HepG2 (cell line): ENCODE measurements around the gene GNPAT. TPM values are rescaled to one million over a fixed set of nuclear protein-coding genes. Genes with fewer than 3 reads are reported as not detected.

Experiments used
- ARID4A ChIP-seq: sonication (generic); formaldehyde crosslinking; IDR thresholded peaks from 2 replicates; pipeline ENCODE4 v1.5.0; 2020; ENCODE audit warnings: mild to moderate bottlenecking, missing genetic modification reagents, borderline replicate concordance
- ASH2L ChIP-seq: fragments of 300-600, 200-600 bp; sonication (generic); IDR thresholded peaks from 2 replicates; pipeline ENCODE4 v1.7.0; 2017; ENCODE audit warnings: low read depth, mild to moderate bottlenecking, moderate library complexity, mixed read lengths, low read length; ENCODE audit not compliant: insufficient read length
- ETV6 ChIP-seq: sonication (generic); formaldehyde crosslinking; conservative IDR thresholded peaks from 2 replicates; pipeline ENCODE4 v1.4.0; 2020; ENCODE audit warnings: missing genetic modification reagents
- FOXA1 ChIP-seq, 2 experiments: fragments of 450-650 bp in 1 of 2; sonication (generic) in 1 of 2; formaldehyde crosslinking in 1 of 2; IDR thresholded peaks; 2 replicates each; pipeline versions ENCODE4 v1.4.0 to v1.6.1; 2016 to 2020; ENCODE audit warnings: missing genetic modification reagents in 1 of 2
- FOXP1 ChIP-seq, 2 experiments: fragments of 450-650 bp in 1 of 2; IDR thresholded peaks; 2 replicates each; pipeline ENCODE4 v1.6.1; 2017 to 2018; ENCODE audit warnings: antibody characterized with exemption in 1 of 2
- SOX6 ChIP-seq, 2 experiments: fragments of 450-650 bp in 1 of 2; sonication (generic) in 1 of 2; formaldehyde crosslinking in 1 of 2; IDR thresholded peaks; 2 replicates each; pipeline versions ENCODE4 v1.4.0 to v1.6.1; 2017 to 2020; ENCODE audit warnings: antibody characterized with exemption in 1 of 2, mild to moderate bottlenecking in 1 of 2, missing genetic modification reagents in 1 of 2
- XRCC5 ChIP-seq: fragments of 200-400 bp; formaldehyde crosslinking; optimal IDR thresholded peaks from 2 replicates; pipeline ENCODE3; 2017; ENCODE audit warnings: mild to moderate bottlenecking, low read length
- ZBTB1 ChIP-seq: sonication (generic); formaldehyde crosslinking; IDR thresholded peaks from 2 replicates; pipeline ENCODE4 v1.4.0; 2020; ENCODE audit warnings: missing genetic modification reagents, borderline replicate concordance
- ZBTB39 ChIP-seq: sonication (generic); formaldehyde crosslinking; IDR thresholded peaks from 2 replicates; pipeline ENCODE4 v1.5.0; 2020; ENCODE audit warnings: missing genetic modification reagents
- ZBTB46 ChIP-seq: sonication (generic); formaldehyde crosslinking; IDR thresholded peaks from 2 replicates; pipeline ENCODE4 v1.4.0; 2020; ENCODE audit warnings: mild to moderate bottlenecking, missing genetic modification reagents, borderline replicate concordance
- ZKSCAN8 ChIP-seq: IDR thresholded peaks from 2 replicates; pipeline ENCODE4 v1.6.1; 2016; ENCODE audit warnings: borderline replicate concordance, missing genetic modification reagents, missing compliant biosample characterization
- ZNF225 ChIP-seq: sonication (generic); formaldehyde crosslinking; IDR thresholded peaks from 2 replicates; pipeline ENCODE4 v1.4.0; 2020; ENCODE audit warnings: mild to moderate bottlenecking, missing genetic modification reagents
- ZNF230 ChIP-seq: sonication (generic); formaldehyde crosslinking; IDR thresholded peaks from 2 replicates; pipeline ENCODE4 v1.4.0; 2020; ENCODE audit warnings: mild to moderate bottlenecking, missing genetic modification reagents
- ZNF367 ChIP-seq: sonication (generic); formaldehyde crosslinking; IDR thresholded peaks from 2 replicates; pipeline ENCODE4 v1.4.0; 2020; ENCODE audit warnings: missing genetic modification reagents, borderline replicate concordance
- ZNF614 ChIP-seq: IDR thresholded peaks from 2 replicates; pipeline ENCODE4 v1.6.1; 2018; ENCODE audit warnings: missing biosample characterization, missing genetic modification reagents, inconsistent platforms, borderline replicate concordance
- ZNF746 ChIP-seq: sonication (generic); formaldehyde crosslinking; IDR thresholded peaks from 2 replicates; pipeline ENCODE4 v1.8.0; 2022; ENCODE audit warnings: mild to moderate bottlenecking, missing genetic modification reagents
- ZNF776 ChIP-seq: sonication (generic); formaldehyde crosslinking; IDR thresholded peaks from 2 replicates; pipeline ENCODE4 v1.4.0; 2020; ENCODE audit warnings: mild to moderate bottlenecking, missing genetic modification reagents
- ZNF83 ChIP-seq: sonication (generic); formaldehyde crosslinking; IDR thresholded peaks from 2 replicates; pipeline ENCODE4 v1.4.0; 2020; ENCODE audit warnings: missing genetic modification reagents, mild to moderate bottlenecking, borderline replicate concordance
- ZNF839 ChIP-seq: sonication (generic); formaldehyde crosslinking; IDR thresholded peaks from 2 replicates; pipeline ENCODE4 v1.4.0; 2020; ENCODE audit warnings: missing genetic modification reagents, mild to moderate bottlenecking, borderline replicate concordance
- ZNF883 ChIP-seq: sonication (generic); formaldehyde crosslinking; IDR thresholded peaks from 2 replicates; pipeline ENCODE4 v1.5.1; 2020; ENCODE audit warnings: mild to moderate bottlenecking, missing genetic modification reagents; ENCODE audit errors: not compliant biosample characterization
- ZZZ3 ChIP-seq: sonication (generic); formaldehyde crosslinking; IDR thresholded peaks from 2 replicates; pipeline ENCODE4 v1.4.0; 2020; ENCODE audit warnings: missing genetic modification reagents, mild to moderate bottlenecking, borderline replicate concordance
- polyA plus RNA-seq, 8 experiments: library from polyadenylated mRNA; depleted of rRNA in 3 of 8; stranded (reverse) in 7 of 8; unstranded in 1 of 8; fragments of >200 nt; fragmentation: Illumina TruSeq in 4 of 8; extraction: Trizol in 4 of 8; gene quantifications; 2 replicates each; pipeline versions ENCODE4 v1.2.1 to v1.2.3, GENCODE V29; 2011 to 2016; ENCODE audit warnings: low read depth in 4 of 8, missing spikeins in 1 of 8, mixed read lengths in 1 of 8; ENCODE audit not compliant: insufficient read depth in 1 of 8
- total RNA-seq, 5 experiments: library from RNA; depleted of rRNA; stranded (reverse); fragments of >200 nt; fragmentation: Illumina TruSeq; extraction: Trizol; gene quantifications; 2 replicates each; pipeline ENCODE4 v1.2.3, GENCODE V29; 2016; ENCODE audit warnings: low read depth in 1 of 5

GNPAT gene
- total and polyA plus RNA-seq, 2 of the 13 experiments (the other 11 are each of a cell fraction or from before 2014, with no cell fraction given) = 58.3 to 114 TPM

- TF ChIP-seq ARID4A (CRISPR knock-in tag) = peak; percentile 24; the same call in 1 of the 2 replicates
- TF ChIP-seq ETV6 (CRISPR knock-in tag) = no peak
- TF ChIP-seq FOXA1 (IDR thresholded peaks at IDR 0.05) = peak; percentile 55; the same call in 1 of the 2 replicates
- TF ChIP-seq FOXA1 (CRISPR knock-in tag; IDR thresholded peaks at IDR 0.05) = peak; percentile 76
- no peak for TF ChIP-seq ZNF230 (CRISPR knock-in tag)
- peak; percentile 46; the same call in 1 of the 2 replicates for TF ChIP-seq FOXP1 (IDR thresholded peaks at IDR 0.05)
- TF ChIP-seq FOXP1 (CRISPR knock-in tag; IDR thresholded peaks at IDR 0.05) = peak; percentile 87
- no peak for TF ChIP-seq ZNF83 (CRISPR knock-in tag)
- TF ChIP-seq ZBTB1 (CRISPR knock-in tag) = no peak
- no peak for TF ChIP-seq ZZZ3 (CRISPR knock-in tag)
- no peak for TF ChIP-seq ZNF367 (CRISPR knock-in tag)
- TF ChIP-seq ZNF776 = no peak
- no peak for TF ChIP-seq ZBTB46 (CRISPR knock-in tag)
- no peak for TF ChIP-seq ZNF839
- no peak for TF ChIP-seq XRCC5
- no peak for TF ChIP-seq ZKSCAN8 (CRISPR knock-in tag)
- no peak for TF ChIP-seq ZNF225 (CRISPR knock-in tag)
- TF ChIP-seq ASH2L = peak; percentile 58
- no peak for TF ChIP-seq ZNF883 (CRISPR knock-in tag)
- no peak for TF ChIP-seq ZBTB39 (CRISPR knock-in tag)
- TF ChIP-seq ZNF746 (CRISPR knock-in tag) = no peak
- no peak for TF ChIP-seq SOX6 (IDR thresholded peaks at IDR 0.05)
- peak; percentile 73; the same call in 1 of the 2 replicates for TF ChIP-seq SOX6 (CRISPR knock-in tag; IDR thresholded peaks at IDR 0.05)
- TF ChIP-seq ZNF614 (CRISPR knock-in tag) = no peak
Observed at GRCh38 chr1:231236208-231236591, 4.8 kb upstream of the GNPAT start (continued).
